HCEC 1CT (cell line): Measurements from ENCODE around the gene A4GNT.
"Not testable (repeated sequence)": the region's sequence is repeated elsewhere in the genome, so short reads cannot be mapped to it uniquely, and the experiment has no call there.

Experiments
- DNase-seq: peaks from one replicate; pipeline ENCODE4 v3.0.0-alpha.2; 2017

The A4GNT gene

GRCh38 chr3:138118612-138119422, 13.4 kb downstream of the A4GNT start:
- peak; percentile 65 for DNase-seq

DNA sequence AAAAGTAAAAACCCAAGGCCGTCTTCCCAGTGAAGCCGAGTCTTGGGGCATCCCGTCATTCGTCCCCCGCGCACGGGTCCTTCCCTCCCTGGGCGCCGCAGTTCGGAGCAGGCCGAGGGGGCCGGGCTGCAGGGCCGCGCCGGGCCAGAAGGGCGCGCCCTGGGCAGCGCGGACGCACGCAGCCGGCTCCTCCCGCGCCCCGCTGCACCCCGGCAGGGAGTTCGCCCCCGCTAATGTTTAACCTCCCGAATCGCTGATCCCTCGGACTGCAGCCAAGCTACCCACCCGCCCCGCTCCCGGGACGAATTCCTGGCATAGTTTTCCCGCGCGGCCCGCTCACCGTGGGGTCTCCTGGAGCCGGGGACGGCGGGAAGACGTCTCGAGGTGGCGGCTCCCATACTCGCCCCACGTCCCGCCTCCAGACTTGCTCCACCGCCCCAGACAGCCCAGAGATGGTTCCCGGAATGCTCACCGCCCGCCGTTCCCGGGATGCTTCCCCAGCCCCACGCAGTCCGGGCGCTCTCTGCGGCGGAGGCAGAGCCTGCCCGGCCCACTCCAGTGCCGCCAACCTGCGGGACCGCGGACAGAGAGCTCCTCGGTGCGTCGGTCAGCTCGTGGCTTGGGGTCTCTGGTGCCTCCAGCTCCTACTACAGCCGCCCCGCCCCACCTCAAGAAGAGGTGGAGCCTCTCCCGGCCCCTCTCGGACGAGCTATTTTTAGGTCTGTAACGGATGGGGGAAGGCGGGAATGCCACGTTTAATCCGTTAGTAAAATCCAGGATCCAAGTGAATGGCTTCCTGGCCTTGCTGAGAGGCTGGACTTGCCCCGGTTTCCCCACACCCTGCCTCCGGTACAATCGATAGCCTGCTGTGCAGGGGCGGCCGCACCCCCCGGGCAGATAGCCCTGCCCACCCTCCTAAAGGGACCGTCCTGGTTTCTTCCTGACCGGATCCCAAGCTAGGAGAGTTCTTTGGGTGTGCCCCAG, 16.9 kb downstream of the A4GNT start, which contains the start of gene DZIP1L:
DZIP1L (minus strand) TSS at position 621 of the 984 bp plus-strand sequence. CDS start 11,637 bp downstream, outside the sequence.
- peak; percentile 76 for DNase-seq

DNA sequence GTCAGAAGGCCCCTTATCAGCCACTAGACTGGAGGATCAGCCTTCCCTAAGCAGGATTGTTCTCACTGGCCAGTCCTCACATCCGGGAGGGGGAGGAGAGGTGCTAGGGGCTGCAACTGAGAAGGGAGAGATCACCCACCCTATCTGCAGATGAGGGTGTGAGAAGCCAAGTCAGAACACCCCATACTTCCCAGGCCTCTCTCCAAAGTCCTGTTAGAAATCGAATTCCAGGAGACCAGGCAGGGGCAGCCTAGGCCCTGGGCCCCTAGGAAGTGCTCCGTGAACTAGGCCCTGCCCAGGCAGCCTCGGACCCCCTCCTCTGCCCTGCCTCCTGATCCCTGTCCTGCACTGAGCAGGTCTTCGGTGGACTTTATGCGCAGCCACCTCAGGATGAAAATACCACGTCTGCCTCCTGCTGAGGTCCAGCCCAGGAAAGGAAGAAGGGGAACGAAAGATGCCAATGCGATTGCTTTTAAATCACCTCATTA, 17.7 kb downstream of the A4GNT start:
- peak; percentile 64 for DNase-seq

- DNase-seq: no peak
Observed at GRCh38 chr3:138113326-138113725, 18.9 kb downstream of the A4GNT start.

DNA sequence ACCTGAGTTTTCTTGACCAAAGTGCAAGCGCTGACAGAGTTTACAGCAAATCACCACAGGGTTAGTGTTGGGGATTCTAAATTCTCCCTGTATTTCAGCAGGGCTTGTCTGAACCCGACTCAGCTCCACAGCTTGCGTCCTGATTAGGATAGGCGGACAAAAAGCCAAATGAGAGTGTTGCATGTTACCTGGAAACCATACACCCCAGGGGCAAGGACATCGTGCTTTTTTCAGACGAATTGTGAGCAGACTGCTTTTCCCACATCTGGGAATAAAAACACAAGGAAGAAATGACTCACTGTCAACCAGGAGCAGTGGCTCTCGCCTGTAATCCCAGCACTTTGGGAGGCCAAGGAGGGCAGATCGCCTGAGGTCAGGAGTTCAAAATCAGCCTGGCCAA, 19.8 kb downstream of the A4GNT start:
- no peak for DNase-seq

DNA sequence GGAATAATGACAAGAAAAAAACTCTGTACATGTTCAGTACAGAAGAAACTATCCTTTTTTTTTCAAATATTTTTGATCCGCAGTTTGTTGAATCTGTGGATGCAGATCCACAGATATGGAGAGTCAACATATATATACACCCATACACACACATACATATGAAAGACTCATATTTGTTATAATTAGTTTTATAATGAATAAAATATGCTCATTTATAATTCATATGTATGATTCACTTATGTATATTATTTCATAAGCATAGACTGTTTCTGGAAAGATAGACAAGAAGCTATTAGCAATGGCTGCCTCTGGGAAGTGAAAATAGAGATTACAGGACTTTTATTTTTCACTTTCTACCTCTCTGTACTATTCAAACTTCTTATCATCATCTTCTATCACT, 26.6 kb downstream of the A4GNT start:
- no peak for DNase-seq

- DNase-seq: no peak
Observed at GRCh38 chr3:138103466-138103865, 28.7 kb downstream of the A4GNT start.

DNA sequence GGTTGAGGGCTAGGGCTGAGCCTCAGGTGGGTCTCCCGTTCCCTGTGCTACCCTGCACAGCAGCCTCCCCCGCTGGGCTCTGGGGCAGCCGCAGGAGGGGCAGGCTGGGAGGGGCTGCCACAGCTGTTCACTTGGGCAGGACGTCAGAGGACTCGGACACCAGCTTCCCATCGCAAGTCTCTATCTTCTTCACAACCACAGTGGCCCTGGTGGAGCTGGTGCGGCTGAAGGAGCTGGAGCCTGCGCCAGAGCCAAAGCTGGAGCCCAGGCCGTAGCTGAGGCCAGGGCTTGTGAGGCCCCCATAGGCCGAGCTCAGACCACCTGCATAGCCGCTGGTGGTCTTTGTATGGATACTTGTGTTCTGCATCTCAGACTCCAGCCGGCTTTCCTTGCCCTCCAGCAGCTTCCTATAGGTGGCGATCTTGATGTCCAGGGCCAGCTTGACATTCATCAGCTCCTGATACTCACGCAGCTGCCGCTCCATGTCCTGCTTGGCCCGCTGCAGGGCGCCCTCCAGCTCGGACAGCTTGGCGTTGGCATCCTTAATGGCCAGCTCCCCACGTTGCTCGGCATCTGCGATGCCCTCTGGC, 30.7 kb downstream of the A4GNT start:
- not testable (repeated sequence) for DNase-seq

GRCh38 chr3:138099417-138099816, 32.8 kb downstream of the A4GNT start:
- no peak for DNase-seq

DNA sequence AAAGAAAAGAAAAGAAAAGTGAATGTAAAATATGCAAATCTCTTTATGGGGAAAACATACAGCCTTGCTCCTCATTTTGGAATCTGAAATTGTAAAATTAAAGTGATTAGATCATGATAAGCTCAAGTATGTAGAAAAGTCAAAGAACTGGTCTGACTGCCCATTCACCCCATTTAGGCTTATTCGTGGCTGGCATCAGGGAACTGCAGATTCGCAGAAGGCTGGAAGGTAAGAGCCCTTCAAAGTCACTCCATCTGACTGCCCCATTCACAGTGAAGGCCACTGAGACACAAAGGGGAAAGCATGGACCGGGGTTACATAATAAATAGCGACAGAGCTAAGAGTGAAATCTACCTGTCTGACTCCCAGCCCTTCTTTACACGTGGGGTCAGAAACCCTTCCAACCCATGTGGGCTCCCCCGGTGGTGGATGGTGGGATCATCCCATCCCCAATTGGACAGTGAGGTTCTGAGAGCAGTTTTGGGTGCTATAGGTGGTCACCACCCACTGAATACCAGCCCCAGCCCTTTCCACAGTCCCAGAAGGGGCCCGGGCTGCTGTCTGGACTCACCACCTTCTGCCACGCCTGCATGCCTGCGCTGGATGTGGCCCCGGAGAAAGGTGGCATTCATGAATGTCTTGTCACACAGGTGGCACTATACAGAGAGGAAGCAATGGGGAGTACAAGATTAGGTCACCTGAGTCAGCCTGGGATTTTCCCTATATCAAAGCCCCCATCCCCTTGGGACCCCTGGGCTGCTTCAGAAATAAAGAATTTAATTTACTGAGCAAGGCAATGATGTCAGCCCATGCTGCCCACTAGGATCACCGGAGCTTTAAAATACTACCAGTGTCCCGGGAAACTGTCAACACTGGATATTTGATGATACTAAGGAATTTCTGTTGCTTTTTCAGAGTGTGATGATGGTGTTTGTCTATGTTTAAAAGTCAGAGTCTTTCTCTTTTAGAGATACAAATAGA, 34.7 kb downstream of the A4GNT start:
- no peak for DNase-seq

DNA sequence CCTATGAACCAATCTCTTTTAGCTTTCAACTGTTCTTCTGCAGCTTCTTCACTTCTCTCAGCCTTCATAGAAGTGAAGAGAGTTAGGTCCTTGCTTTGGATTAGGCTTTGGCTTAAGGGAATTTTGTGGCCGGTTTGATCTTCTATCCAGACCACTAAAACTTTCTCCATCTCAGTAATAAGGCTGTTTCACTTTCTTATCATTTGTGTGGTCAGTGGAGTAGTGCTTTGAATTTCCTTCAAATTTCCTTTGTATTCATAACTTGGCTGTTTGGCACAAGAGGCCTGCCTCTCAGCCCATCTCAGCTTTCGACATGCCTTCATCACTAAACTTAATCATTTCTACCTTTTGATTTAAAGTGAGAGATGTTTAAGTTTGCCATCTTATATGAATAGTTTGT, 38.5 kb downstream of the A4GNT start:
- no peak for DNase-seq

DNA sequence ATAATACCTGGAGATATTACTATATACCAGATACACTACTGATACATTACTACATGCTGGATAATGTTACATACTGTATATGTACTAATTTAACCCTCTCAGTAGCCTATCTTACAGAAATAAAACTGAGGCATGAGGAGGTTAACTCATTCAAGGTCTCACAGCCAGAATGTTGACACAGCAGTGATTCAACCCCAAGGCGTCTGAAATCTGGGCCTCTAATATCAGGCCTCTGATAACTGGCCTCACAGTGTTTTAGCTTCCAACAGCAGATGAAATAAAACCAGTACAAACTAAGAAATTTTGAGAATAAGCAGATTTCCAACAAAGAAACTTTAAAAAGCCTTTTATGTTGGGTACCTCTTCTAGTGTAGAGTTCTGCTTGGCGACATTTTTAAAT, 40.2 kb downstream of the A4GNT start:
- peak; percentile 39 for DNase-seq

GRCh38 chr3:138089091-138089490, 43.1 kb downstream of the A4GNT start:
- peak; percentile 85 for DNase-seq

DNA sequence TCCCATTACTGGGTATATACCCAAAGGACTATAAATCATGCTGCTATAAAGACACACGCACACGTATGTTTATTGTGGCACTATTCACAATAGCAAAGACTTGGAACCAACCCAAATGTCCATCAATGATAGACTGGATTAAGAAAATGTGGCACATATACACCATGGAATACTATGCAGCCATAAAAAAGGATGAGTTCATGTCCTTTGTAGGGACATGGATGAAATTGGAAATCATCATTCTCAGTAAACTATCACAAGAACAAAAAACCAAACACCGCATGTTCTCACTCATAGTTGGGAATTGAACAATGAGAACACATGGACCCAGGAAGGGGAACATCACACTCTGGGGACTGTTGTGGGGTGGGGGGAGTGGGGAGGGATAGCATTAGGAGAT, 46.4 kb downstream of the A4GNT start:
- not testable (repeated sequence) for DNase-seq

DNA sequence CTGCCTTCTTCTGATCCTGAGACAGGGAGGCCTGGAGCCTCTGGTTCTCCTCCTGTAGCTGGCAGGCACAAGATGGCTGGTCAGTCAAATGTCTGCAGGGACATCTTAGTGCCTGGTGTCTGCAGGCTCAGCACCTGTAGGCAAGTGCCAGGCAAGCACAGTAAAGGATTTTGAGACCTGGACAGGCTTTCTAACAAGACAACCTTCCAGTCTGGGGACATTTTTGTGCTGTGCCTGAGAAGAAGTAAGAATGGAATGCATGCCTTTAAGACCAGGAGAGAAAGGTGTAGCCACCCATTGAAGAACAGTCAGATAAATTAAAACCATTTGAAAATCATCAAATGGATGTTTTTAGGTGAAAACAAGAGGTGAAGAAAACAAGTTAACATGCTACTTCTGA, 48.0 kb downstream of the A4GNT start:
- DNase-seq: no peak

GRCh38 chr3:138082992-138083386, 49.2 kb downstream of the A4GNT start:
- DNase-seq: no peak

DNA sequence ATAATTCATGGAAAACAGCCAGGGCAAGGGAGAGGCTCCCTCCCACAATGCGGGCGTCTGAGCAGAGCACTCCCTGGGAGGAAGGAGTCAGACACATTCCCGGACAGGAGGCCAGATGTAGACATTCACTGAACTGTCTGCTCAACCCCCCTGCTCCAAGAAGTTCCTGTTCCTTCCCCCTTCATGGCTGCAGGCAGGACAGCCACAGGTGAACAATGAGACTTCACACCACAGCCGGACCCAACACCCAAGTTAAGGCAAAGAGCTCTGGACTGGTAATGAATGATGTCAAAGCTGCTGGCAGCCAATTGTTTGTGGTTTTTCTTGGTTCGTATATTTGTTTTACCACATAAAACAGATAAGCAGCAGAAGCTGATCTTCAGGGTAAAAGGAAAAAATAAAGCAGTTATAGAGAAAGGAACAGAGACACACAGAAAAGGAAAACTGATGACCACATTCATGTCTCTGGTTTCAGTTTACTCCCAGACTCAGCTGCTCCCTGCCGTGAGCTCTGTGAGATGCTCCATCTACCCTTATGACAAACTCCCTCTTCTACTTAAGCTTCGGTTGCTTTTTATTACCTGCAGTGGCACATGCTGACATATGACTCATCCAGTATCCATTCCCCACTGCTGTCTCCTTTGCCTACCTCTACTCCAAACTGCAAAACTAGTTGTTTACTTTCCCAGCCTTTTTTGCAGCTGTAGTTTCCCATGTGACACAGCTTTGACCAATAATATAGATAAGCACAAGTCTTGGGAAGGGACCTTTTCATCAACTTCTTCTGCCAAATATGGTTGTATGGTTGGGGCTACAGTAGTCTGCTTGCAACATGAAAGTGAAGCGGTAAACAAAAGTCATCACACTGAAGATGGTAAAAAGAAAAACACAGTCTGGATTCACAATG, 49.9 kb downstream of the A4GNT start:
- DNase-seq: peak; percentile 40

DNA sequence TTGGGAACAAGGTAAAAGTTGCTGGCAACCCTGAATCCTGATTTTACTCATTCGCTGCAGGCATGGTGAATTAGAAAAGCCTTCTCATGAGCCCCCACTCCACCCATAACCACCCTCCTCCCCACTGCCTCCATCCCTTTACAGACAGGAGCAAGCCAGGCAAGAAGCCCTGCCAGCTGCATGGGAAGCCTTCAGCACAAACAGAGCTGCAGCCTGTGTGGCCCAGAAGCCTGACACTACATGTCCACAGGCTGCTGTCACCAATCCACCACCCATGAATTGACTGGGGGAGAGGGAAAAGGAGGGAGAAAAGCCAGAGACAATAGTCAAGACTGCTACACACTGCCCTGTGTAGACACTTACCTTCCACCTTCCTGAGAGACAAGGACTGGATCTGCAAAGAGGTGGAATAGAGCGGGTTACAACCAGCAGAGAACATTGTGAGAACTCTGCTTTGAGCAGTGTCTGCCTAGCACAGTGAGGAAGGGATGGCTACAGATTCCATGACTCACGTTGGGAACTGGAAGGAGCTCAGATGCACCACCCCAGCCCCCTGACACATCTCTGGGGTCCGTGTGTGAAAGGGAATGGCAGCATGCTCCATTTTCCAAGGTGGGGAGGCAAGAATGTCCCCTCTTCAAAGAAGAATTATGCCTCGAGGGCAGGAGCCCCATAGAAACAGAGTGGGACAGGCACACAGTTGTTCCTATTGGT, 50.7 kb downstream of the A4GNT start:
- peak; percentile 26 for DNase-seq

DNA sequence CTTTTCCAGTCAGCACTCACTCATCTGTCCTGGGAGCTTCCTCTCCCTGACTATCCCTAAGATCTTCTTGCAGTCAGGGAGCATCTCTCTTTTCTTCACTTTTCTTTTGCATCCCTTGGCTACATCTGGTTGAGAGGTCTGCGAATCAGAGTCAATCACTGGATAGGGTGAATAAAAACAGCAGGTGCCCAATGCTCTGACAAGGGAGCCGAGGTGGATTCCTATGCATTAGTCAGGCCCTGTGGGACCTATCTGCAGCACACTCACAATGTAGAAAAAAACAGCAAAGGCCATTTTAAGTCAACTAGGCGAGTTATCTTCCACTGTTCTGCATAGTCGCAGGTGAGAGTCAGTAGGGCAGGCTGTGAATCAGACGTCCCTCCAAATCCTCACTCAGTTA, 52.3 kb downstream of the A4GNT start:
- no peak for DNase-seq

DNA sequence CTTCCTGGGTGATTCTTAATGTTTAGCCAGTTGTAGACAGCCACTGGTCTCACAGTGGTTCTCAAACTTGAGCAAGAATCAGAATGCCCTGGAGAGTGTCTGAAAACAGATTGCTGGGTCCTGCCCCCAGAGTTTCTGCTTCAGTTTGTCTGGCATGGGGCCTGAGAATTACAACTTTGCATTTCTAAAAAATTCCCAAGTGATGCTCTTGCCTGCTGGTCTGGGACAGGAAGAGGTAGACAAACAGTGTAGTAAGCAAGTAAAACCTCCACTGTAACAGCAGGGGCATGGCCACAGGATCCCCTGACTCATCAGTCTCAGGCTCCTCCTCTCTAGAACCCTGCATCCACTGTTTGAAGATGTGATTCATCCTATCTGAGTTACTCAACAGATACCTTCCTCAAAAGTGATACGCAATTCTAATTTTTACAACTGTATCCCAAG, 53.3 kb downstream of the A4GNT start:
- peak; percentile 95 for DNase-seq
